Vein endothelial cell (primary cell): ENCODE measurements around the gene MAN2B1. TPM values are rescaled to one million over a fixed set of nuclear protein-coding genes. Genes with fewer than 3 reads are reported as not detected.

Experiments
- small RNA-seq: library from RNA; depleted of rRNA; stranded (forward); fragments of <200 nt; gene quantifications from one replicate; pipeline ENCODE3, GENCODE V24; 2012
- total RNA-seq: library from RNA; depleted of rRNA; stranded (reverse); fragments of >200 nt; gene quantifications from 2 replicates; pipeline ENCODE4 v1.2.3, GENCODE V29; 2012

The MAN2B1 gene
- 51.2 and 53.2 TPM in 2 replicates for total RNA-seq

GRCh38 chr19:12666265-12667048 is at the start of gene MAN2B1, which contains the start of gene WDR83:
Gene MAN2B1, minus strand, starts transcription at chr19:12666742. Its CDS starts 41 bp downstream, at chr19:12666701.
Gene WDR83, plus strand, starts transcription at chr19:12666807. Its CDS starts 2,984 bp downstream, at chr19:12669791.

DNA sequence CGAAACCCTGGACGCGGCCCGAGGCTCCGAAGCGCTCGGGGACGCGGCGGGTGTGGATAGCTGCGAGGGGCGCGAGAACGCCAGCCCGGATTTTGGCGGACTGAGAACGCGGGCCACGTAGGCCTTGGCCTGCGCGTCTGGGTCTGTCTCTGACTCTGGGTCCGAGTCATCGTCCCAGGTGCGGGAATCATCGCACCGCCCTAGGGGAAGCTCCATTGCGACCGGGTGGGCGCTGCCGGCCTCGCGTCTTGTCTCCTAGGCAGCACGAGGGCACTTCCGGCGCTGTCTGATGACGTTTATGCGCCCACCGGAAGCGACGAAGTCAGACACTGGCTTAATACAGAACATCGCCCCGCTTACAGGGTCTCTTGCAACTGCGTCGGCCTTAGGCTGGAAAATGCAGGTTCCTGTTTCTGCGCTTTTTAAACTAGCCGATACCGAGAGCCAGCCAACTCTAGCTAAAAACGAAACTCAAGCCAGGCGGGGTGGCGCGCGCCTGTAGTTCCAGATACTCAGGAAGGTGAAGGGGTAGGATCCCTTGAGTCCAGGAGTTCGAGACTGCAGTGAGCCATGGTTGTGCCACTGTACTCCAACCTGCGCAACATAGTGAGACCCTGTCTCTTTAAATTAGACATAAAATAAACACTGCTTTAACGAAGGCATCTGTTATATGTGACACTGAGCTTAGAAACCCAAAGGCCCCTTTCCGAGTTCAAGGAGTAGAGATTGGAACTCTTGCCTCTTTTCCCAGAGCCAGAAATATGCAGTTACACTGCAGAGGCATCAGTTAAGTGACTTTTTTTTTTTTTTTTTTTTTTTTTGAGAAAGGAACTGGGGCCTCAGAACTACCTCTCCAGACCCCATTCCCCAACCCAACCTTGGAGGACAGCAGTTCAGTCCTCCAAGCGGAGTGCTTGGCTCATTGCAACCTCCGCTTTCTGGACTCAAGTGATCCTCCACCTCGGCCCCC is 30.1 kb upstream of the MAN2B1 start, which contains the start of gene FBXW9:
FBXW9 (minus strand) TSS at position 266 of the 970 bp plus-strand sequence; CDS start at position 216, 50 bp downstream.

DNA sequence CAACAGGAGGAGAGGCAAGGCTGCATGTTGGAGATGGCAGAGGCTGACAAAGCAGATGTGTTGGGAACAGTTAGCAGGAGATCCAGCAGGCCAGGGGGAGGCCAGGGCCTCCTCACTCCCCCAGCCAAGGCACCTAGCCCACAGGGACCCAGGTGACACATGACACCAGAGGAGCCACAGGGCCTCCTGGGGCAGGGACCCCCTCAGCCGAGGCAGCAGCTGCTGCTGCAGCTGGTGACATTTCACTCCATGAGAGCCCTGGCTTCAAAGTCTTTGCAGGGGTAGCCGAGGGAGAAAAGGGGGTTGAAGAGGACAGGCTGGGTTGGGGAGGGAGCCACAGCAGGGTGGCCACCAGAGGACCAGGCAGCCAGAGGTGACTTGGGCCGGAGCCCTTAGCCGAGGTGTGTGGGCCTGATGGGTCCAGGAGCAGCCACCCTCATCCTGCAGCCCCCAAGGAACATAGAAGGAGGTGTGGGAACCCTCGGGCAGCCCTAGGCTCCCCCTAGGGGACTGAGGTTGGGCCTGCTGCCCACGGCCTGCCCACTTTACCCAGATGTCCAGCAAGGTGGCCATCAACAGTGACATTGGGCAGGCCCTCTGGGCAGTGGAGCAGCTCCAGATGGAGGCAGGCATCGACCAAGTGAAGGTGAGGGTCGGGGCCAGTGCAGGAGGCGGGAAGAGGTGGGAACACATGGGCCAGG is 21.1 kb upstream of the MAN2B1 start, which contains the start of gene GNG14:
GNG14 (plus strand) TSS at position 503 of the 701 bp plus-strand sequence; CDS start at position 554, 51 bp downstream.

GRCh38 chr19:12681074-12681987 is 14.8 kb upstream of the MAN2B1 start, which contains the start of gene DHPS:
Gene DHPS, minus strand, starts transcription at chr19:12681880. Its CDS starts 114 bp downstream, at chr19:12681766.

GRCh38 chr19:12610540-12611360 is 55.8 kb downstream of the MAN2B1 start, which contains the start of the genes ZNF490 and ZNF791:
Gene ZNF490, minus strand, starts transcription at chr19:12610813. Its CDS starts 133 bp downstream, at chr19:12610680.
Gene ZNF791, plus strand, starts transcription at chr19:12610920. Its CDS starts 160 bp downstream, at chr19:12611080.

Small RNA genes within 50 kb of the gene (small RNA-seq; reads per million reads assigned to genes)
- gene SNORD41, result 12.4 reads per million, percentile 96 among the genes with 10 or more reads in this experiment

Other genes starting within 250 kb of the MAN2B1 start
- gene ZNF443, start 225.7 kb downstream of the MAN2B1 start, total RNA-seq, result 4.6 and 5.2 TPM in 2 replicates
- gene ZNF709, start 181.9 kb downstream of the MAN2B1 start, total RNA-seq, result 2.3 and 3.6 TPM in 2 replicates
- gene ZNF564, start 115.3 kb downstream of the MAN2B1 start, total RNA-seq, result 5.9 and 6.9 TPM in 2 replicates
- gene ZNF490, start 55.9 kb downstream of the MAN2B1 start, total RNA-seq, result 7.2 and 9.9 TPM in 2 replicates
- 18.3 and 20.6 TPM in 2 replicates for gene ZNF791, start 55.8 kb downstream of the MAN2B1 start, total RNA-seq
- 4.9 and 8.8 TPM in 2 replicates for gene WDR83, start 65 bp upstream of the MAN2B1 start, total RNA-seq
- gene DHPS, start 15.1 kb upstream of the MAN2B1 start, total RNA-seq, result 52.6 and 53.0 TPM in 2 replicates
- gene GNG14, start 21.3 kb upstream of the MAN2B1 start, total RNA-seq, result not detected in 2 replicates
- 16.5 and 21.9 TPM in 2 replicates for gene FBXW9, start 29.9 kb upstream of the MAN2B1 start, total RNA-seq
- 55.5 and 61.4 TPM in 2 replicates for gene TNPO2, start 57.2 kb upstream of the MAN2B1 start, total RNA-seq
- 169 and 191 TPM in 2 replicates for gene TRIR, start 67.9 kb upstream of the MAN2B1 start, total RNA-seq
- gene GET3, start 70.8 kb upstream of the MAN2B1 start, total RNA-seq, result 89.2 and 91.0 TPM in 2 replicates
- gene BEST2, start 85.0 kb upstream of the MAN2B1 start, total RNA-seq, result not detected in 2 replicates
- 9.0 and 9.5 TPM in 2 replicates for gene HOOK2, start 108.8 kb upstream of the MAN2B1 start, total RNA-seq
- 57.4 and 78.7 TPM in 2 replicates for gene JUNB, start 124.7 kb upstream of the MAN2B1 start, total RNA-seq
- gene PRDX2, start 135.1 kb upstream of the MAN2B1 start, total RNA-seq, result 221 and 264 TPM in 2 replicates
- not detected in 2 replicates for gene THSD8, start 135.3 kb upstream of the MAN2B1 start, total RNA-seq
- 19.5 and 25.5 TPM in 2 replicates for gene RNASEH2A, start 139.8 kb upstream of the MAN2B1 start, total RNA-seq
- gene RTBDN, start 167.8 kb upstream of the MAN2B1 start, total RNA-seq, result not detected in 2 replicates
- 0.29 and 0.33 TPM in 2 replicates for gene MAST1, start 171.8 kb upstream of the MAN2B1 start, total RNA-seq
- gene DNASE2, start 214.7 kb upstream of the MAN2B1 start, total RNA-seq, result 16.8 and 20.9 TPM in 2 replicates
- gene KLF1, start 220.5 kb upstream of the MAN2B1 start, total RNA-seq, result not detected in 2 replicates
- 30.1 and 33.7 TPM in 2 replicates for gene GCDH, start 224.4 kb upstream of the MAN2B1 start, total RNA-seq